Endothelial cell of umbilical vein (primary cell): Measurements from ENCODE around the gene UGT8. TPM values are rescaled to one million over a fixed set of nuclear protein-coding genes. Genes with fewer than 3 reads are reported as not detected.

Experiments used
- BruUV-seq: library from RNA; stranded (reverse); fragments of 400-500 nt; replicated peaks from 2 replicates; lab custom pipeline; 2021; lab: Mats Ljungman, UMichigan
- CTCF ChIA-PET: fragments of 300-600, 350-600 bp; sonication (Branson Sonifier 250); formaldehyde crosslinking; loops from one replicate; lab custom pipeline; 2021; ENCODE audit warnings: antibody characterized with exemption, inconsistent platforms; lab: Charles Lee
- POLR2A ChIA-PET: fragments of 300-600, 350-600 bp; sonication (Branson Sonifier 250); formaldehyde crosslinking; loops from one replicate; lab custom pipeline; 2021; ENCODE audit warnings: antibody characterized with exemption, inconsistent platforms; lab: Charles Lee
- DNase-seq: peaks from one replicate; pipeline ENCODE4 v3.0.0-alpha.2; 2011; ENCODE audit warnings: low read depth, low spot score
- FAIRE-seq: peaks from 2 replicates; lab custom pipeline; 2011; peaks lifted over from hg19 to GRCh38; lab: Jason Lieb, UNC
- H2AFZ ChIP-seq: 2 replicates; pipeline ENCODE4 v1.6.0; 2012; ENCODE audit warnings: low read depth, low read length, control low read depth, inconsistent platforms
- H3K27ac ChIP-seq: 2 replicates; pipeline ENCODE4 v1.5.1; 2011; ENCODE audit warnings: low read depth, mild to moderate bottlenecking, control low read depth, low read length, moderate library complexity; ENCODE audit not compliant: insufficient read depth
- H3K27me3 ChIP-seq, 2 experiments: 2 replicates each; pipeline versions ENCODE4 v1.6.0 to v1.6.1; 2011; ENCODE audit warnings: low read length in 2 of 2, mixed read lengths in 1 of 2; ENCODE audit not compliant: control insufficient read depth in 2 of 2, insufficient read depth in 2 of 2
- H3K36me3 ChIP-seq, 2 experiments: 2 replicates in 1 of 2; 3 replicates in 1 of 2; pipeline ENCODE4 v1.5.1; 2011; ENCODE audit warnings: low read length in 2 of 2, mild to moderate bottlenecking in 1 of 2, moderate library complexity in 1 of 2; ENCODE audit not compliant: control insufficient read depth in 2 of 2, insufficient read depth in 2 of 2; ENCODE audit errors: extremely low read depth in 1 of 2
- H3K4me1 ChIP-seq: 3 replicates; pipeline ENCODE4 v1.5.1; 2011; ENCODE audit warnings: mild to moderate bottlenecking, low read length; ENCODE audit not compliant: control insufficient read depth, insufficient read depth; ENCODE audit errors: extremely low read depth
- H3K4me2 ChIP-seq: 2 replicates; pipeline ENCODE4 v1.6.1; 2011; ENCODE audit warnings: low read length, control low read depth, mixed read lengths; ENCODE audit not compliant: insufficient read depth
- H3K4me3 ChIP-seq, 3 experiments: fragments of 200-600 bp in 1 of 3; sonication (generic), shearing (Covaris generic) in 1 of 3; replicated peaks in 1 of 3; 2 replicates each; pipeline ENCODE4 v1.5.1; 2011 to 2016; ENCODE audit warnings: control low read depth in 3 of 3, low read length in 3 of 3, mild to moderate bottlenecking in 2 of 3, inconsistent platforms in 1 of 3, low read depth in 1 of 3, moderate library complexity in 1 of 3; ENCODE audit not compliant: insufficient read depth in 1 of 3
- H3K79me2 ChIP-seq: 2 replicates; pipeline ENCODE4 v1.6.0; 2012; ENCODE audit warnings: low read length, inconsistent platforms; ENCODE audit not compliant: control insufficient read depth, insufficient read depth
- H3K9ac ChIP-seq: replicated peaks from 2 replicates; pipeline ENCODE3; 2011; ENCODE audit warnings: low read length, control low read depth; ENCODE audit not compliant: insufficient read depth; ENCODE audit errors: extremely low read depth
- H3K9me1 ChIP-seq: replicated peaks from 3 replicates; pipeline ENCODE4 v1.6.0; 2011; ENCODE audit warnings: mild to moderate bottlenecking, low read length; ENCODE audit not compliant: control insufficient read depth, insufficient read depth; ENCODE audit errors: extremely low read depth
- H3K9me3 ChIP-seq: replicated peaks from 2 replicates; pipeline ENCODE4 v1.5.1; 2012; ENCODE audit warnings: low read length, inconsistent platforms; ENCODE audit not compliant: control insufficient read depth, insufficient read depth
- H4K20me1 ChIP-seq: replicated peaks from 2 replicates; pipeline ENCODE3; 2011; ENCODE audit warnings: mild to moderate bottlenecking, low read length; ENCODE audit not compliant: control insufficient read depth, insufficient read depth; ENCODE audit errors: extremely low read depth
- EZH2 ChIP-seq: IDR thresholded peaks from 2 replicates; pipeline ENCODE4 v1.6.1; 2012; ENCODE audit warnings: borderline replicate concordance, low read depth, mild to moderate bottlenecking, moderate library complexity, low read length, inconsistent platforms; ENCODE audit not compliant: severe bottlenecking
- FOS ChIP-seq: IDR thresholded peaks from 2 replicates; pipeline ENCODE4 v1.6.1; 2011; ENCODE audit warnings: mild to moderate bottlenecking, low read length, moderate library complexity, borderline replicate concordance; ENCODE audit not compliant: insufficient read depth
- GATA2 ChIP-seq: IDR thresholded peaks from 2 replicates; pipeline ENCODE4 v1.7.0; 2011; ENCODE audit warnings: low read depth, mild to moderate bottlenecking, moderate library complexity, mixed read lengths, low read length; ENCODE audit not compliant: insufficient read length, insufficient read depth
- JUN ChIP-seq: IDR thresholded peaks from 2 replicates; pipeline ENCODE4 v1.6.1; 2011; ENCODE audit warnings: borderline replicate concordance, low read depth; ENCODE audit not compliant: insufficient read length, insufficient read depth
- MAX ChIP-seq: IDR thresholded peaks from 2 replicates; pipeline ENCODE4 v1.6.1; 2011; ENCODE audit not compliant: insufficient read depth, insufficient read length
- MYC ChIP-seq: IDR thresholded peaks from one replicate; pipeline ENCODE4 v1.6.1; 2011; ENCODE audit warnings: mild to moderate bottlenecking, low read depth, low read length
- POLR2A ChIP-seq: IDR thresholded peaks from 2 replicates; pipeline ENCODE4 v1.6.1; 2012; ENCODE audit warnings: low read depth, mild to moderate bottlenecking, control low read depth, low read length
- POLR2AphosphoS5 ChIP-seq: IDR thresholded peaks from 2 replicates; pipeline ENCODE4 v1.6.1; 2012; ENCODE audit warnings: low read depth, mild to moderate bottlenecking, control low read depth, low read length, moderate library complexity; ENCODE audit not compliant: insufficient read depth
- dilution Hi-C: fragments of 300-500 bp; cut with MboI; formaldehyde crosslinking; loops from one replicate; pipeline ENCODE4 v1.15.0; 2019; ENCODE audit warnings: low sequenced_read_pairs; ENCODE audit not compliant: extremely low pct_ligation_motif_present
- intact Hi-C: fragments of 100-400 bp; cut with micrococcal nuclease; formaldehyde crosslinking; loops from one replicate; pipeline ENCODE4 v1.10.0; 2022
- polyA plus RNA-seq, 4 experiments: library from polyadenylated mRNA; depleted of rRNA in 3 of 4; stranded (reverse) in 3 of 4; unstranded in 1 of 4; fragments of >200 nt; gene quantifications; 2 replicates each; pipeline versions ENCODE4 v1.2.1 to v1.2.3, GENCODE V29; 2011 to 2012; ENCODE audit warnings: missing spikeins in 1 of 4
- total RNA-seq: library from RNA; stranded (reverse); gene quantifications from 2 replicates; pipeline ENCODE4 v1.2.3, GENCODE V29; 2021
- TF ChIP-seq, protein P1 (sequence below), 2 donors: IDR thresholded peaks; 1 replicate in 1 of 2; 2 replicates in 1 of 2; pipeline ENCODE4 v1.5.1; 2011; ENCODE audit warnings: low read length in 2 of 2, mild to moderate bottlenecking in 2 of 2, moderate library complexity in 2 of 2, control low read depth in 1 of 2, inconsistent platforms in 1 of 2, low read depth in 1 of 2; ENCODE audit not compliant: insufficient read depth in 1 of 2; ENCODE audit errors: extremely low read depth in 1 of 2

The UGT8 gene
- total and polyA plus RNA-seq, 2 donors (not counting 3 experiments of a cell fraction or from before 2014, with no cell fraction given): 0.11 TPM; not detected in 1

GRCh38 chr4:114674080-114674479, 75.5 kb downstream of the UGT8 start:
- ChIA-PET CTCF (interaction anchor here (1.3 kb wide), 1 partner anchor 12 kb away, joined by 3 read pairs; no protein-coding TSS in a partner anchor), POLR2A (no interaction called here)
- TF ChIP-seq, protein P1, sequence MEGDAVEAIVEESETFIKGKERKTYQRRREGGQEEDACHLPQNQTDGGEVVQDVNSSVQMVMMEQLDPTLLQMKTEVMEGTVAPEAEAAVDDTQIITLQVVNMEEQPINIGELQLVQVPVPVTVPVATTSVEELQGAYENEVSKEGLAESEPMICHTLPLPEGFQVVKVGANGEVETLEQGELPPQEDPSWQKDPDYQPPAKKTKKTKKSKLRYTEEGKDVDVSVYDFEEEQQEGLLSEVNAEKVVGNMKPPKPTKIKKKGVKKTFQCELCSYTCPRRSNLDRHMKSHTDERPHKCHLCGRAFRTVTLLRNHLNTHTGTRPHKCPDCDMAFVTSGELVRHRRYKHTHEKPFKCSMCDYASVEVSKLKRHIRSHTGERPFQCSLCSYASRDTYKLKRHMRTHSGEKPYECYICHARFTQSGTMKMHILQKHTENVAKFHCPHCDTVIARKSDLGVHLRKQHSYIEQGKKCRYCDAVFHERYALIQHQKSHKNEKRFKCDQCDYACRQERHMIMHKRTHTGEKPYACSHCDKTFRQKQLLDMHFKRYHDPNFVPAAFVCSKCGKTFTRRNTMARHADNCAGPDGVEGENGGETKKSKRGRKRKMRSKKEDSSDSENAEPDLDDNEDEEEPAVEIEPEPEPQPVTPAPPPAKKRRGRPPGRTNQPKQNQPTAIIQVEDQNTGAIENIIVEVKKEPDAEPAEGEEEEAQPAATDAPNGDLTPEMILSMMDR (IDR thresholded peaks at IDR 0.05; ENCODE audit: extremely low read depth in 1 of 2, insufficient read depth in 1 of 2, low read depth in 1 of 2, low read length in 2 of 2): no peak
- TF ChIP-seq MYC (no peak), MAX (no peak), POLR2A (no peak), GATA2 (no peak), POLR2AphosphoS5 (no peak), EZH2 (no peak), JUN (no peak), FOS (no peak)
- H4K20me1 ChIP-seq: no peaks in the 10 kb centered on the region
- dilution Hi-C loops (no loop called here), intact Hi-C loops (no loop called here)
- H3K27me3 ChIP-seq: peaks cover 0 to 3% of the 10 kb centered on the region in 2 experiments
- H3K4me1 ChIP-seq: no peaks in the 10 kb centered on the region
- H3K36me3 ChIP-seq: no peaks in the 10 kb centered on the region
- H3K9ac ChIP-seq: no peak overlapping the region
- no peaks in the 10 kb centered on the region for H3K9me3 ChIP-seq
- no TSS peak for BruUV-seq
- no peak overlapping the region for H3K4me2 ChIP-seq
- H2AFZ ChIP-seq: no peak overlapping the region
- FAIRE-seq (no peak), DNase-seq (no peak)
- no peak overlapping the region for H3K27ac ChIP-seq
- H3K4me3 ChIP-seq: no peak overlapping the region
- H3K9me1 ChIP-seq: no peaks in the 10 kb centered on the region
- H3K79me2 ChIP-seq: no peaks in the 10 kb centered on the region
